Measurements from ENCODE around the gene GAA. TPM values are rescaled to one million over a fixed set of nuclear protein-coding genes. Genes with fewer than 3 reads are reported as not detected.

The GAA gene
- total RNA-seq (10 to 100 TPM; 17.2 to 77.3 (median 25.6) TPM), polyA plus RNA-seq (10 to 100 TPM in 1 of 2 donors, 1 to 10 TPM in 1; 2.4 to 25.7 TPM)
- long read RNA-seq, donor 1, transcript GAA-202 (21 exons, 3,549 nt) = major isoform, 7 of 121 reads
- long read RNA-seq, donor 1, partial matches to known transcripts = 104 of 121 reads
- long read RNA-seq, donor 1, other reads (novel, unspliced or antisense) = 9 of 121 reads
- long read RNA-seq, donor 2, partial matches to known transcripts = 12 of 16 reads
- long read RNA-seq, donor 2, other reads (novel, unspliced or antisense) = 0 of 16 reads
- long read RNA-seq, donor 3, transcript GAA-202 (21 exons, 3,549 nt) = major isoform, 31 of 109 reads
- long read RNA-seq, donor 3, partial matches to known transcripts = 49 of 109 reads
- long read RNA-seq, donor 3, other reads (novel, unspliced or antisense) = 24 of 109 reads

GRCh38 chr17:80101011-80101945, at the start of gene GAA:
Gene GAA (plus strand): TSS chr17:80101581. CDS start chr17:80104587, 3,006 bp downstream.
- TF ChIP-seq CTCF (IDR thresholded peaks at IDR 0.05) (peak; percentile 65 to 99 (median 97)), POLR2A (IDR thresholded peaks at IDR 0.05) (peak; percentile 65), EP300 (IDR thresholded peaks at IDR 0.05) (no peak)
- intact Hi-C loops (cut with DNase I) = loop anchor here in 1 of 4 donors (5.0 kb wide), 1 partner anchor 46 kb away; the partner anchor contains the start of gene EIF4A3
- Histone ChIP-seq H3K9me3 (no peaks in the 10 kb centered on the region), H3K36me3 (no peaks in the 10 kb centered on the region), H3K27me3 (no peaks in the 10 kb centered on the region), H3K4me1 (ENCODE audit: insufficient read depth) (peaks cover 5% of the 10 kb centered on the region), H3K4me3 (peak within 1 kb of the TSS; percentile 90), H3K27ac (peak within 1 kb of the TSS; percentile 78 to 87)
- WGBS, 3 donors = 1% methylated on average over 24 to 114 of the region's 114 CpGs
- DNase-seq = peak; percentile 85 to 94 (median 92)

DNA sequence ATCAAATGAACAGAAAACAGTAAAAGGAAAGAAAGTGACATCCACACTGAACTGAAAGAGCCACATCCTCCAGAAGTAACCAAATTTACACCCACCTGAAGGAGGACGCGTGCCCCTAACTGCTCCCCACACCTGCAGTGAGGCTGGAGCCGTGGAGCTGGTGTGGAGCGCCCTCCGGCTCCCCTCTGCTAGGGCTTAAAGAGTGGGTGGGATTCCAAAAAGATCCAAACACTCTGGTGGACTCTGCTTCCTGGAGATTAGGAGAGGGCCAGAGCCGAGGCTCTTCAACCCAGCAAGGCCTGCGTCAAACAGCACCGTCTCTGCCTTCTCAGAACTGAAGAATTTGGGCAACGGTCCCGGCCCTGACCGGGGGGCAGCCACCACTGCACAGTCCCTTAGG, 49.7 kb upstream of the GAA start:
- intact Hi-C loops (cut with DNase I) = no loop called here
- TF ChIP-seq POLR2A (IDR thresholded peaks at IDR 0.05) = no peak
- TF ChIP-seq EP300 (IDR thresholded peaks at IDR 0.05) = no peak
- no peak for TF ChIP-seq CTCF (IDR thresholded peaks at IDR 0.05)
- 94 to 97% (median 96%) methylated on average over 11 of the region's 11 CpGs for WGBS, 3 donors

DNA sequence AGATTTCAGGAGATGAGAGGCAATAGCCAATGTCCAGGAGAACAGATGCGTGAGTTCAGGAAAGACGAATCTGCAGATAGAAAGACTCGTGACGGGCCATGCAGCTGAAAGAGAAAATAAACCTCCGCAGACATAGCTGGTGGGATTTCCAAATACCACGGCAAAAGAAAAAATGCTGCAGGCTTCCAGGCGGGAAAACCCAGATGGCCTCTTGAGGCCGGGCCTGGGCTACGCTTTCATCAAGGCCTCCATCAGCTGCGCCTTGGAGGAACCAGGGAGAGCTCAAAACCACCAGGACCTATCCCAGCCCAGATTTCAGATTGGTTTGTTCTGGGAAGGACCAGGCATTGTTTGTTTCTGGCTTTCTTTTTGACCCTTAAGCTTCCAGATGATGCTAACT, 48.3 kb upstream of the GAA start:
- TF ChIP-seq EP300 (IDR thresholded peaks at IDR 0.05) = no peak
- TF ChIP-seq POLR2A (IDR thresholded peaks at IDR 0.05) = no peak
- Histone ChIP-seq H3K27ac (peak overlapping the region in 1 of 2 donors; percentile 50), H3K27me3 (no peaks in the 10 kb centered on the region), H3K36me3 (no peaks in the 10 kb centered on the region), H3K4me3 (no peak overlapping the region), H3K4me1 (ENCODE audit: insufficient read depth) (peaks cover 2% of the 10 kb centered on the region), H3K9me3 (no peaks in the 10 kb centered on the region)
- peak in 1 of 5 donors; percentile 20 for DNase-seq
- WGBS, 3 donors = 39 to 63% (median 44%) methylated on average over 10 of the region's 10 CpGs
- intact Hi-C loops (cut with DNase I) = no loop called here

More for the DNA sequence above, 49.7 kb upstream of the GAA start:
- Histone ChIP-seq H3K9me3 (no peaks in the 10 kb centered on the region), H3K27ac (no peak overlapping the region), H3K36me3 (no peaks in the 10 kb centered on the region), H3K27me3 (no peaks in the 10 kb centered on the region), H3K4me3 (no peak overlapping the region), H3K4me1 (ENCODE audit: insufficient read depth) (peaks cover 2% of the 10 kb centered on the region)
- DNase-seq = peak in 1 of 5 donors; percentile 13

DNA sequence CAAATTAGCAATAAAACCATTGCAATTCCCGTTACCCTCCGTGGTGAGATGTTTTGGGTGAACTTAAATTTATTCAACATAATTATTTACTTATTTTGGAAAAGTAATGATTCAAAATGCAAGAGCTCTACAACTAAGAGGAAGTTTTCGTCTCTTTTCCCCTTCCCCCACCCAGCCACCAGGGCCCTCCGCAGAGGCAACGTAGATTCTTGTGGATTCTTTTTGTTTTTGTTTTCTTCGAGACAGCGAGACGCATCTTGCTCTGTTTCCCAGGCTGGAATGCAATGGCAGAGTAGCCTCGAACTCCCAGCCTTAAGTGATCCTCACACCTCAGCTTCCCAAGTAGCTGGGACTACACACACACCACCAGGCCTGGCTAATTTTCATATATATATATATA, 45.8 kb upstream of the GAA start:
- no peaks in the 10 kb centered on the region for H3K36me3 ChIP-seq
- TF ChIP-seq CTCF (IDR thresholded peaks at IDR 0.05) (no peak), EP300 (IDR thresholded peaks at IDR 0.05) (no peak), POLR2A (IDR thresholded peaks at IDR 0.05) (no peak)
- no peaks in the 10 kb centered on the region for H3K27me3 ChIP-seq
- no peak overlapping the region for H3K4me3 ChIP-seq
- intact Hi-C loops (cut with DNase I) = no loop called here
- 54 to 62% (median 57%) methylated on average over 9 of the region's 9 CpGs for WGBS, 3 donors
- H3K27ac ChIP-seq = no peak overlapping the region
- H3K9me3 ChIP-seq = no peaks in the 10 kb centered on the region
- H3K4me1 ChIP-seq (ENCODE audit: insufficient read depth) = peaks cover 2% of the 10 kb centered on the region
- no peak for DNase-seq
